PC-3 (cell line): ENCODE data around the gene TYRP1.

Experiments used
- CTCF ChIP-seq: fragments of 300-600 bp; sonication (generic); conservative IDR thresholded peaks from 2 replicates; pipeline ENCODE4 v1.5.1; 2017; ENCODE audit warnings: antibody characterized with exemption, low read depth, mild to moderate bottlenecking, low read length
- EZH2 ChIP-seq: fragments of 300-600 bp; sonication (generic); IDR thresholded peaks from one replicate; pipeline ENCODE4 v1.6.1; 2017; ENCODE audit warnings: antibody characterized with exemption, mild to moderate bottlenecking, low read length; ENCODE audit not compliant: unreplicated experiment

GRCh38 chr9:12739014-12739652 is 45.9 kb downstream of the TYRP1 start:
- TF ChIP-seq CTCF, result no peak
- TF ChIP-seq EZH2, result no peak
